Urothelium cell line (cell line): ENCODE results near the gene KDELR3.
"Not testable (repeated sequence)": the region's sequence is repeated elsewhere in the genome, so short reads cannot be mapped to it uniquely, and the experiment has no call there.

Experiments
- DNase-seq: peaks from one replicate; pipeline ENCODE4 v3.0.0; 2011; ENCODE audit warnings: low spot score, mixed read lengths
- FAIRE-seq: peaks from 2 replicates; lab custom pipeline; 2011; peaks lifted over from hg19 to GRCh38; lab: Jason Lieb, UNC

The KDELR3 gene

GRCh38 chr22:38455076-38455529, 12.8 kb upstream of the KDELR3 start, which contains the start of gene KCNJ4:
Gene KCNJ4, minus strand, starts transcription at chr22:38455199. Its CDS starts 27,067 bp downstream, at chr22:38428132.
- DNase-seq (no peak), FAIRE-seq (no peak)

GRCh38 chr22:38455530-38456271, 12.2 kb upstream of the KDELR3 start:
- FAIRE-seq = no peak
- peak; percentile 81 for DNase-seq

GRCh38 chr22:38456272-38456835, 11.5 kb upstream of the KDELR3 start:
- FAIRE-seq = no peak
- DNase-seq = no peak

- FAIRE-seq (peak; percentile 53), DNase-seq (no peak)
These were observed 10.8 kb upstream of the KDELR3 start for GRCh38 chr22:38456841-38457699.

GRCh38 chr22:38460426-38460840, 7.5 kb upstream of the KDELR3 start:
- FAIRE-seq (peak; percentile 96), DNase-seq (no peak)

- no peak for DNase-seq
- FAIRE-seq = no peak
These were observed 6.9 kb upstream of the KDELR3 start for GRCh38 chr22:38461057-38461413.

GRCh38 chr22:38461414-38462081, 6.3 kb upstream of the KDELR3 start:
- FAIRE-seq = no peak
- DNase-seq = peak; percentile 93

- no peak for FAIRE-seq
- no peak for DNase-seq
These were observed 4.7 kb upstream of the KDELR3 start for GRCh38 chr22:38462960-38463784.

- DNase-seq = no peak
- no peak for FAIRE-seq
These were observed 2.8 kb upstream of the KDELR3 start for GRCh38 chr22:38464992-38465672.

- no peak for FAIRE-seq
These were observed 2.0 kb upstream of the KDELR3 start for GRCh38 chr22:38465673-38466490.

GRCh38 chr22:38467438-38467903, 425 bp upstream of the KDELR3 start:
- DNase-seq (no peak), FAIRE-seq (no peak)

More at GRCh38 chr22:38465673-38466490, 2.0 kb upstream of the KDELR3 start:
- DNase-seq = no peak

GRCh38 chr22:38468443-38469305, 778 bp downstream of the KDELR3 start:
- FAIRE-seq = peak; percentile 88
- peak; percentile 60 for DNase-seq

GRCh38 chr22:38469306-38469781, 1.4 kb downstream of the KDELR3 start:
- FAIRE-seq (no peak), DNase-seq (no peak)

GRCh38 chr22:38470179-38470578, 2.3 kb downstream of the KDELR3 start:
- DNase-seq, FAIRE-seq: not testable (repeated sequence)

- no peak for DNase-seq
- FAIRE-seq = no peak
These were observed 3.3 kb downstream of the KDELR3 start for GRCh38 chr22:38471237-38471636.

- no peak for FAIRE-seq
- DNase-seq = no peak
These were observed 6.2 kb downstream of the KDELR3 start for GRCh38 chr22:38474003-38474607.

GRCh38 chr22:38477585-38477984, 9.7 kb downstream of the KDELR3 start:
- DNase-seq (no peak), FAIRE-seq (no peak)
